ENCODE results near the gene SUFU.
A peak's percentile ranks its signal among the peaks of the same experiment; 100 is the strongest.
"Not testable (repeated sequence)": the region's sequence is repeated elsewhere in the genome, so short reads cannot be mapped to it uniquely, and the experiment has no call there.

SUFU gene

GRCh38 chr10:102480396-102480795 lies 23.4 kb upstream of the SUFU start:
- DNase-seq, result no peak

- no peak for DNase-seq
Measured at GRCh38 chr10:102484021-102484420, 19.8 kb upstream of the SUFU start.

GRCh38 chr10:102485093-102485784 lies 18.5 kb upstream of the SUFU start:
- no peak for DNase-seq

GRCh38 chr10:102491136-102491535 lies 12.6 kb upstream of the SUFU start:
- no peak for DNase-seq

- no peak for DNase-seq
Measured at GRCh38 chr10:102492344-102492939, 11.3 kb upstream of the SUFU start.

GRCh38 chr10:102492983-102493382 lies 10.8 kb upstream of the SUFU start:
- no peak for DNase-seq

- DNase-seq, result no peak
Measured at GRCh38 chr10:102493771-102494170, 10.0 kb upstream of the SUFU start.

GRCh38 chr10:102497545-102497944 lies 6.2 kb upstream of the SUFU start:
- DNase-seq, result no peak

GRCh38 chr10:102499356-102499755 lies 4.4 kb upstream of the SUFU start:
- DNase-seq, result no peak

GRCh38 chr10:102500686-102501085 lies 3.1 kb upstream of the SUFU start:
- DNase-seq, result not testable (repeated sequence)

GRCh38 chr10:102501201-102502028 lies 2.4 kb upstream of the SUFU start:
- DNase-seq, result no peak

- peak; percentile 97 for DNase-seq
Measured at GRCh38 chr10:102502029-102502336, 1.8 kb upstream of the SUFU start.

- peak; percentile 94 for DNase-seq
Measured at GRCh38 chr10:102502337-102503151, 1.2 kb upstream of the SUFU start, which contains the start of gene ACTR1A. ACTR1A (minus strand) TSS chr10:102502712; CDS start chr10:102502647, 65 bp downstream.

GRCh38 chr10:102504179-102504975 lies 605 bp downstream of the SUFU start:
- DNase-seq, result peak; percentile 39

GRCh38 chr10:102504976-102505300 lies 1.2 kb downstream of the SUFU start:
- no peak for DNase-seq

GRCh38 chr10:102505462-102506115 lies 1.8 kb downstream of the SUFU start:
- DNase-seq, result no peak

GRCh38 chr10:102507521-102507920 lies 3.7 kb downstream of the SUFU start:
- DNase-seq, result no peak

GRCh38 chr10:102508506-102508905 lies 4.7 kb downstream of the SUFU start:
- no peak for DNase-seq

- no peak for DNase-seq
Measured at GRCh38 chr10:102509387-102509786, 5.6 kb downstream of the SUFU start.

- no peak for DNase-seq
Measured at GRCh38 chr10:102511583-102512274, 8.0 kb downstream of the SUFU start.
